Activated T-helper 2 cell treated with anti-CD3 and anti-CD28 coated beads, Interferon-gamma antibody, Interleukin-2, Interleukin-4, amounts not matched to agents 10 μg/mL and 5 μg/mL and 100 μg/mL, durations not matched to agents 14 hours and 24 hours and 36 hours (primary cell): ENCODE measurements around the gene NR2F1-AS1. TPM values are rescaled to one million over a fixed set of nuclear protein-coding genes. Genes with fewer than 3 reads are reported as not detected.
"Not testable (repeated sequence)": the region's sequence is repeated elsewhere in the genome, so short reads cannot be mapped to it uniquely, and the experiment has no call there.

Source experiments
- DNase-seq: peaks from one replicate; pipeline ENCODE4 v3.0.0; 2021; ENCODE audit warnings: low spot score
- H3K27ac Mint-ChIP-seq: one replicate; pipeline ENCODE4 v1.8.0; 2021; ENCODE audit warnings: mixed read lengths
- H3K27me3 Mint-ChIP-seq: one replicate; pipeline ENCODE4 v1.8.0; 2021; ENCODE audit warnings: low read depth, mixed read lengths
- H3K36me3 Mint-ChIP-seq: one replicate; pipeline ENCODE4 v1.8.0; 2021; ENCODE audit warnings: low read depth, mixed read lengths
- H3K4me1 Mint-ChIP-seq: one replicate; pipeline ENCODE4 v1.8.0; 2021; ENCODE audit warnings: low read depth, mixed read lengths
- H3K4me3 Mint-ChIP-seq: one replicate; pipeline ENCODE4 v1.8.0; 2021; ENCODE audit warnings: low read depth, mild to moderate bottlenecking, moderate library complexity, mixed read lengths
- H3K9me3 Mint-ChIP-seq: one replicate; pipeline ENCODE4 v1.8.0; 2021; ENCODE audit warnings: mixed read lengths
- intact Hi-C: fragments of 100-400 bp; cut with micrococcal nuclease; formaldehyde crosslinking; loops from one replicate; pipeline ENCODE4 v1.15.1; 2023
- total RNA-seq: library from RNA; stranded (reverse); gene quantifications from 2 replicates; pipeline ENCODE4 v1.2.3, GENCODE V29; 2022

Gene NR2F1-AS1
- total RNA-seq, 1 donor from 2014 or later = not detected

GRCh38 chr5:93566091-93566490, 14.9 kb downstream of the NR2F1-AS1 start:
- intact Hi-C loops = no loop called here
- H3K4me3 Mint-ChIP-seq = no peak overlapping the region
- no peak overlapping the region for H3K27ac Mint-ChIP-seq
- peaks cover 26% of the 10 kb centered on the region for H3K27me3 Mint-ChIP-seq
- no peaks in the 10 kb centered on the region for H3K9me3 Mint-ChIP-seq
- DNase-seq = no peak
- no peaks in the 10 kb centered on the region for H3K36me3 Mint-ChIP-seq
- H3K4me1 Mint-ChIP-seq = no peaks in the 10 kb centered on the region

- DNase-seq = no peak
- Mint-ChIP-seq H3K27ac (no peak overlapping the region), H3K4me1 (no peaks in the 10 kb centered on the region), H3K27me3 (peaks cover 2% of the 10 kb centered on the region), H3K36me3 (no peaks in the 10 kb centered on the region), H3K4me3 (no peak overlapping the region), H3K9me3 (no peaks in the 10 kb centered on the region)
- intact Hi-C loops = no loop called here
These were observed 23.9 kb downstream of the NR2F1-AS1 start for GRCh38 chr5:93557021-93557604.

GRCh38 chr5:93549594-93549993, 31.4 kb downstream of the NR2F1-AS1 start:
- H3K4me3 Mint-ChIP-seq, H3K9me3 Mint-ChIP-seq, H3K27me3 Mint-ChIP-seq, H3K36me3 Mint-ChIP-seq, intact Hi-C loops, DNase-seq, H3K4me1 Mint-ChIP-seq, H3K27ac Mint-ChIP-seq: not testable (repeated sequence)

DNA sequence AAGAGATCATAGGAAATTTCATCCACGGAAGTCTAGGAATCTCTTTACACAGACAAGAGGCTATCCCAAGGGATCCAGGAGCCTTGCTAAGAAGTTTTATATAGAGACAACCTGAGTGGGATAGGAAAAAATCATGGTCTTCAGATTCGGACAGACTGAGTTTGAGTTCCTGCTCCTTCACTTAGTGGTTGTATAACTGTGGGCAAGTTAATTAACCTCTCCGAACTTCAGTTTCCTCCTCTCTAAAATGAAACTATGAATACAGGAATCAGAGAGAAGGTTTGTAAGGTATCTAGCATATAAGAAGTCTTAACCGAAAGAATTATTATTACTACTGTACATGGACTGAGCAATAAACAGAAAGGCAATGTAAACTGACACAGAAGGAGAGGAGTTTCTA, 35.1 kb downstream of the NR2F1-AS1 start:
- DNase-seq = no peak
- Mint-ChIP-seq H3K9me3 (no peaks in the 10 kb centered on the region), H3K4me3 (no peak overlapping the region), H3K27me3 (no peaks in the 10 kb centered on the region), H3K4me1 (no peaks in the 10 kb centered on the region), H3K27ac (no peak overlapping the region), H3K36me3 (no peaks in the 10 kb centered on the region)
- intact Hi-C loops = no loop called here

- no peak for DNase-seq
- Mint-ChIP-seq H3K4me1 (no peaks in the 10 kb centered on the region), H3K27me3 (no peaks in the 10 kb centered on the region), H3K36me3 (no peaks in the 10 kb centered on the region), H3K4me3 (no peak overlapping the region), H3K27ac (no peak overlapping the region), H3K9me3 (peaks cover 4% of the 10 kb centered on the region)
- intact Hi-C loops = no loop called here
These were observed 48.6 kb downstream of the NR2F1-AS1 start for GRCh38 chr5:93532370-93532769.

DNA sequence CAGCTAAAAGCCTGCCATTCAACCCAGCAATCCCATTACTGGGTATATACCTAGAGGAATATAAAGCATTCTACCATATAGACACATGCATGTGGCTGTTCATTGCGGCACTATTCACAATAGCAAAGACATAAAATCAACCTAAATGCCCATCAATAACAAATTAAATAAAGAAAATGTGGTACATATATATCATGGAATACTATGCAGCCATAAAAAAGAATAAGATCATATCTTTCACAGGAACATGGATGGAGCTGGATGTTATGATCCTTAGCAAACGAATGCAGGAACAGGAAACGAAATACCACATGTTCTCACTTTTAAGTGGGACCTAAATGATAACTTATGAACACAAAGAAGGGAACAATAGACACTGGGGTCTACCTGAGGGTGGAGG, 59.2 kb downstream of the NR2F1-AS1 start:
- H3K27me3 Mint-ChIP-seq, DNase-seq, H3K4me3 Mint-ChIP-seq, H3K27ac Mint-ChIP-seq, H3K4me1 Mint-ChIP-seq, intact Hi-C loops, H3K36me3 Mint-ChIP-seq: not testable (repeated sequence)
- peaks cover 20% of the 10 kb centered on the region for H3K9me3 Mint-ChIP-seq

DNA sequence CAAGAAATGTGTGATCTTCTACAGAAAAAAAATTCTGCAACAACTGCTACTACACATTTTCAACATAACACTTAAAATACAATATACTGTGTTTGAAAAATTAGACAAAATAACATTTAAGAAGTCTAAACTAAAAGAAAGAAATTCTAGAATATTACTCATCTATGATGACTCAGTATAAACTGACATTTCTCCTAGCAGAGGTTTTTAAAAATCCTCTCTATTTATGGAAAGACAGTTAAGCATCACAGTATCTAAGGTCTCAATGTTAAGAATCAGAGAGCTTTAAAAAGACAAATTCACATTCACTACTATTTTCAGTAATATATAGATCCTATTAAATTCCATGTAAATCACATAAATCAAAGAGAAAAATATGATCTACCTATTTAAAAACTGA, 61.3 kb downstream of the NR2F1-AS1 start:
- H3K9me3 Mint-ChIP-seq = peaks cover 10% of the 10 kb centered on the region
- no peaks in the 10 kb centered on the region for H3K27me3 Mint-ChIP-seq
- no peak overlapping the region for H3K4me3 Mint-ChIP-seq
- intact Hi-C loops = no loop called here
- no peaks in the 10 kb centered on the region for H3K4me1 Mint-ChIP-seq
- no peak for DNase-seq
- H3K27ac Mint-ChIP-seq = no peak overlapping the region
- H3K36me3 Mint-ChIP-seq = no peaks in the 10 kb centered on the region

- Mint-ChIP-seq H3K4me1 (no peaks in the 10 kb centered on the region), H3K9me3 (peaks cover 7% of the 10 kb centered on the region), H3K27ac (no peak overlapping the region), H3K36me3 (no peaks in the 10 kb centered on the region), H3K27me3 (no peaks in the 10 kb centered on the region), H3K4me3 (no peak overlapping the region)
- intact Hi-C loops = no loop called here
- no peak for DNase-seq
These were observed 63.2 kb downstream of the NR2F1-AS1 start for GRCh38 chr5:93517828-93518227.

- no peaks in the 10 kb centered on the region for H3K36me3 Mint-ChIP-seq
- H3K27ac Mint-ChIP-seq = no peak overlapping the region
- no peak overlapping the region for H3K4me3 Mint-ChIP-seq
- H3K9me3 Mint-ChIP-seq = no peaks in the 10 kb centered on the region
- no peaks in the 10 kb centered on the region for H3K27me3 Mint-ChIP-seq
- H3K4me1 Mint-ChIP-seq = no peaks in the 10 kb centered on the region
- intact Hi-C loops = no loop called here
- DNase-seq = no peak
These were observed 67.7 kb downstream of the NR2F1-AS1 start for GRCh38 chr5:93513298-93513697.

- Mint-ChIP-seq H3K27me3 (no peaks in the 10 kb centered on the region), H3K36me3 (no peaks in the 10 kb centered on the region), H3K27ac (no peak overlapping the region), H3K4me3 (no peak overlapping the region), H3K4me1 (no peaks in the 10 kb centered on the region), H3K9me3 (no peaks in the 10 kb centered on the region)
- no peak for DNase-seq
- intact Hi-C loops = no loop called here
These were observed 68.2 kb downstream of the NR2F1-AS1 start for GRCh38 chr5:93512799-93513198.

DNA sequence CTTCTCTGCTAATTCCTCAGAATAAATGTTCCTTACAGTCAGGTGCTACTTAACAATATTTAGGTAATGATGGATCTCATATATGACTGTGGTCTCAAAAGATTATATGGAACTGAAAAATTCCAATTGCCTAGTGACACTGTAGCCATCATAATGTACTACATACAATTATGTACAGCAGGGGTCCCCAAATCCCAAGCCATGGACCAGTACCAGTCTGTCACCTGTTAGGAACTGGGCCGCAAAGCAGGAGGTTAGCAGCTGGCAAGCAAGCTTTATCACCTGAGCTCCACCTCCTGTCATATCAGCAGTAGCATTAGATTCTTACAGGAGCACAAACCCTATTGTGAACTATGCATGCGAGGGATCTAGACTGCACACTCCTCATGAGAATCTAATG, 69.6 kb downstream of the NR2F1-AS1 start:
- no peaks in the 10 kb centered on the region for H3K4me1 Mint-ChIP-seq
- H3K9me3 Mint-ChIP-seq = no peaks in the 10 kb centered on the region
- DNase-seq = no peak
- intact Hi-C loops = no loop called here
- no peaks in the 10 kb centered on the region for H3K36me3 Mint-ChIP-seq
- H3K27ac Mint-ChIP-seq = no peak overlapping the region
- H3K27me3 Mint-ChIP-seq = no peaks in the 10 kb centered on the region
- no peak overlapping the region for H3K4me3 Mint-ChIP-seq

GRCh38 chr5:93510626-93511380, 70.2 kb downstream of the NR2F1-AS1 start:
- DNase-seq = no peak
- Mint-ChIP-seq H3K27me3 (no peaks in the 10 kb centered on the region), H3K36me3 (no peaks in the 10 kb centered on the region), H3K4me1 (no peaks in the 10 kb centered on the region), H3K4me3 (no peak overlapping the region), H3K9me3 (no peaks in the 10 kb centered on the region), H3K27ac (no peak overlapping the region)
- intact Hi-C loops = no loop called here

- H3K36me3 Mint-ChIP-seq, DNase-seq, H3K27ac Mint-ChIP-seq, H3K4me3 Mint-ChIP-seq, intact Hi-C loops, H3K4me1 Mint-ChIP-seq, H3K9me3 Mint-ChIP-seq, H3K27me3 Mint-ChIP-seq: not testable (repeated sequence)
These were observed 75.5 kb downstream of the NR2F1-AS1 start for GRCh38 chr5:93505553-93505952.
